IMR-90 (cell line): ENCODE data around the gene UNC79. TPM values are rescaled to one million over a fixed set of nuclear protein-coding genes. Genes with fewer than 3 reads are reported as not detected.

ENCODE experiments used
- ATAC-seq: fragments of 200-7000 bp; cut with Tn5 transposase; 2 replicates; pipeline ENCODE4 v1.9.1; 2020; ENCODE audit warnings: low read depth, mild to moderate bottlenecking, moderate library complexity
- BruUV-seq: library from RNA; stranded (reverse); fragments of 400-500 nt; replicated peaks from 2 replicates; lab custom pipeline; 2021; lab: Mats Ljungman, UMichigan
- CTCF ChIA-PET: fragments of 300-600 bp; formaldehyde crosslinking; extraction: SDS; loops from one replicate; lab custom pipeline; 2021; ENCODE audit warnings: antibody characterized with exemption; lab: Yijun Ruan, JAX
- POLR2A ChIA-PET: fragments of 300-600 bp; sonication (Branson Sonifier 250); formaldehyde crosslinking; loops from one replicate; lab custom pipeline; 2022; ENCODE audit warnings: antibody characterized with exemption; ENCODE audit not compliant: unreplicated experiment; lab: Charles Lee
- DNase-seq: peaks from one replicate; pipeline ENCODE4 v3.0.0; 2013
- H2AFZ ChIP-seq: replicated peaks from 2 replicates; pipeline ENCODE3; 2013; ENCODE audit warnings: low read length, mild to moderate bottlenecking; ENCODE audit not compliant: poor library complexity
- H2AK5ac ChIP-seq: 2 replicates; pipeline ENCODE4 v1.6.1; 2013; ENCODE audit warnings: low read depth, low read length, inconsistent platforms
- H2AK9ac ChIP-seq: replicated peaks from 2 replicates; pipeline ENCODE3; 2013; ENCODE audit warnings: mild to moderate bottlenecking, low read depth, low read length, moderate library complexity; ENCODE audit not compliant: poor library complexity
- H2BK120ac ChIP-seq: 2 replicates; pipeline ENCODE4 v1.6.1; 2013; ENCODE audit warnings: low read depth, low read length, inconsistent platforms
- H2BK15ac ChIP-seq: 3 replicates; pipeline ENCODE4 v1.6.1; 2013; ENCODE audit warnings: low read depth, low read length, inconsistent platforms
- H2BK20ac ChIP-seq: 2 replicates; pipeline ENCODE4 v1.6.1; 2013; ENCODE audit warnings: low read depth, mild to moderate bottlenecking, inconsistent platforms, low read length, moderate library complexity
- H2BK5ac ChIP-seq: 2 replicates; pipeline ENCODE4 v1.6.1; 2013; ENCODE audit warnings: mild to moderate bottlenecking, low read depth, low read length, inconsistent platforms; ENCODE audit not compliant: poor library complexity, severe bottlenecking
- H3K14ac ChIP-seq: replicated peaks from 2 replicates; pipeline ENCODE4 v1.6.1; 2013; ENCODE audit warnings: low read depth, low read length, inconsistent platforms
- H3K18ac ChIP-seq: 2 replicates; pipeline ENCODE4 v1.6.1; 2013; ENCODE audit warnings: low read depth, low read length, control low read depth
- H3K23ac ChIP-seq: 2 replicates; pipeline ENCODE4 v1.6.1; 2013; ENCODE audit warnings: low read depth, low read length, inconsistent platforms
- H3K27ac ChIP-seq: 2 replicates; pipeline ENCODE4 v1.5.1; 2013; ENCODE audit warnings: mild to moderate bottlenecking, control low read depth, low read length; ENCODE audit not compliant: insufficient read depth
- H3K27me3 ChIP-seq: 2 replicates; pipeline ENCODE4 v1.6.1; 2013; ENCODE audit warnings: low read length; ENCODE audit not compliant: control insufficient read depth, insufficient read depth
- H3K36me3 ChIP-seq: 2 replicates; pipeline ENCODE4 v1.6.1; 2013; ENCODE audit warnings: low read length, mixed read lengths; ENCODE audit not compliant: control insufficient read depth, insufficient read depth
- H3K4ac ChIP-seq: 2 replicates; pipeline ENCODE4 v1.6.1; 2013; ENCODE audit warnings: low read depth, low read length, inconsistent platforms
- H3K4me1 ChIP-seq: 2 replicates; pipeline ENCODE4 v1.6.1; 2013; ENCODE audit warnings: low read length, mixed read lengths; ENCODE audit not compliant: control insufficient read depth, insufficient read depth
- H3K4me2 ChIP-seq: 2 replicates; pipeline ENCODE4 v1.6.1; 2013; ENCODE audit warnings: low read depth, mild to moderate bottlenecking, control low read depth, low read length, moderate library complexity
- H3K4me3 ChIP-seq: 2 replicates; pipeline ENCODE4 v1.5.1; 2013; ENCODE audit warnings: low read depth, mild to moderate bottlenecking, control low read depth, low read length, moderate library complexity; ENCODE audit not compliant: insufficient read depth
- H3K56ac ChIP-seq: 2 replicates; pipeline ENCODE4 v1.6.1; 2013; ENCODE audit warnings: low read length, inconsistent platforms; ENCODE audit not compliant: insufficient read depth; ENCODE audit errors: extremely low read depth
- H3K79me1 ChIP-seq, 2 experiments: 2 replicates each; pipeline ENCODE4 v1.6.1; 2013; ENCODE audit warnings: low read length in 2 of 2, inconsistent platforms in 1 of 2, low read depth in 1 of 2
- H3K9ac ChIP-seq: 2 replicates; pipeline ENCODE4 v1.6.1; 2013; ENCODE audit warnings: low read depth, low read length, control low read depth
- H3K9me1 ChIP-seq: 2 replicates; pipeline ENCODE4 v1.6.1; 2013; ENCODE audit warnings: low read length, inconsistent platforms; ENCODE audit not compliant: insufficient read depth
- H3K9me3 ChIP-seq: 2 replicates; pipeline ENCODE4 v1.6.1; 2013; ENCODE audit warnings: low read length; ENCODE audit not compliant: control insufficient read depth, insufficient read depth
- H4K20me1 ChIP-seq: 2 replicates; pipeline ENCODE4 v1.6.1; 2013; ENCODE audit warnings: low read length, inconsistent platforms; ENCODE audit not compliant: insufficient read depth
- H4K5ac ChIP-seq: 2 replicates; pipeline ENCODE4 v1.6.1; 2013; ENCODE audit warnings: mild to moderate bottlenecking, low read depth, low read length, control low read depth
- H4K8ac ChIP-seq, 2 experiments: 2 replicates each; pipeline ENCODE4 v1.6.1; 2013; ENCODE audit warnings: low read depth in 2 of 2, low read length in 2 of 2, control low read depth in 1 of 2, inconsistent platforms in 1 of 2
- H4K91ac ChIP-seq: 2 replicates; pipeline ENCODE4 v1.6.1; 2013; ENCODE audit warnings: low read depth, low read length, inconsistent platforms; ENCODE audit not compliant: insufficient read depth
- BHLHE40 ChIP-seq: fragments of 150-350 bp; IDR thresholded peaks from 2 replicates; pipeline ENCODE4 v1.6.1; 2016; ENCODE audit warnings: mild to moderate bottlenecking, low read depth, low read length
- CEBPB ChIP-seq: IDR thresholded peaks from 2 replicates; pipeline ENCODE4 v1.6.1; 2012; ENCODE audit warnings: low read depth, low read length, improper control_type of control experiment
- POLR2A ChIP-seq: IDR thresholded peaks from 2 replicates; pipeline ENCODE4 v1.6.1; 2012; ENCODE audit warnings: mild to moderate bottlenecking, low read depth, low read length
- SMC3 ChIP-seq: fragments of 150-350 bp; IDR thresholded peaks from 2 replicates; pipeline ENCODE4 v1.6.1; 2016; ENCODE audit warnings: low read depth, mild to moderate bottlenecking, antibody characterized with exemption, low read length, moderate library complexity
- WGBS, 2 experiments: methylation state at CpG; one replicate each; pipeline versions ENCODE4 v1.1.5 to v1.1.7; 2013; ENCODE audit warnings: missing lambda C conversion rate in 2 of 2; ENCODE audit not compliant: insufficient read length in 1 of 2; ENCODE audit errors: extremely low coverage in 2 of 2; 5-methylcytosine and 5-hydroxymethylcytosine counted together
- dilution Hi-C: fragments of 300-500 bp; cut with HindIII; formaldehyde crosslinking; loops from one replicate; pipeline ENCODE4 v1.14.3; 2018; ENCODE audit warnings: low sequenced_read_pairs; ENCODE audit not compliant: unreplicated experiment
- in situ Hi-C: fragments of 300-500 bp; cut with MboI; formaldehyde crosslinking; loops from 3 replicates; pipeline ENCODE4 v1.14.3; 2019; ENCODE audit warnings: low sequenced_read_pairs, inconsistent platforms, mixed read lengths
- intact Hi-C: fragments of 100-400 bp; cut with micrococcal nuclease; formaldehyde crosslinking; loops from 2 replicates; pipeline ENCODE4 v1.10.0; 2022
- polyA plus RNA-seq, 3 experiments: library from polyadenylated mRNA; depleted of rRNA; stranded (reverse); fragments of >200 nt; gene quantifications; 2 replicates each; pipeline ENCODE4 v1.2.3, GENCODE V29; 2012; ENCODE audit warnings: low replicate concordance in 1 of 3
- total RNA-seq: library from RNA; depleted of rRNA; stranded (reverse); fragments of >200 nt; gene quantifications from 2 replicates; pipeline ENCODE4 v1.2.3, GENCODE V29; 2012
- TF ChIP-seq, protein P1 (sequence below): conservative IDR thresholded peaks from 2 replicates; pipeline ENCODE4 v1.5.1; 2012; ENCODE audit warnings: mild to moderate bottlenecking, low read depth, low read length, improper control_type of control experiment

The UNC79 gene
- total and polyA plus RNA-seq, 2 of the 4 experiments (the other 2 are of a cell fraction): under 0.01 TPM

DNA sequence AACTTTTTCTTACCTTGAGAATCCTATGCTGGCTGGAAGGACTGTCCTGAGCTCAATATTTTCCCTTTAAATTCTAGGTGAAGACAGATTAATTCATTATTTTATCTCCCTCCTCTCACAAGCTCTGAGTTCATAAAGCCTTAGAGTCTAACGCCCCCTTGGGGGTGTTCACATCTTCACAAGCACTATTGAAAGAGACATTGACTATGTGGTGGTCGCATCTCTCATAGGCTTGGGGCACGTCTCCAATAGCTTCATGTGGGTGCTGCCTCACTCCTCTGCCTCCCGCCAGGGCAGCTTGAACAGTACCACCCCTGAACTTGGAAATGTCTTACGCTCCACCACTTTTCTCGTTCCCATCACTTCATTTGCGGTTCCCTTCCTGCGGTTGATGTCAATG lies 106.2 kb downstream of the UNC79 start:
- Histone ChIP-seq H2BK15ac (no peak overlapping the region), H2BK120ac (no peak overlapping the region), H3K18ac (no peak overlapping the region), H3K27ac (no peak overlapping the region), H3K9ac (no peak overlapping the region), H2AK9ac (no peak overlapping the region), H3K9me1 (no peaks in the 10 kb centered on the region), H4K5ac (no peak overlapping the region), H2AFZ (no peak overlapping the region), H4K91ac (no peak overlapping the region), H3K4ac (no peak overlapping the region), H3K56ac (no peak overlapping the region), H3K4me1 (no peaks in the 10 kb centered on the region), H2BK5ac (no peak overlapping the region), H3K23ac (no peak overlapping the region), H3K27me3 (no peaks in the 10 kb centered on the region), H4K8ac (no peak overlapping the region), H3K9me3 (peaks cover 2% of the 10 kb centered on the region; the same call in 1 of the 2 replicates), H3K36me3 (no peaks in the 10 kb centered on the region), H2AK5ac (no peak overlapping the region), H2BK20ac (no peak overlapping the region), H4K20me1 (no peaks in the 10 kb centered on the region), H3K14ac (no peak overlapping the region), H3K79me1 (no peaks in the 10 kb centered on the region), H3K4me3 (no peak overlapping the region), H3K4me2 (no peak overlapping the region)
- ATAC-seq (no peak), DNase-seq (no peak)
- BruUV-seq: no TSS peak
- in situ Hi-C loops: no loop called here
- no peak for TF ChIP-seq SMC3
- TF ChIP-seq, protein P1, sequence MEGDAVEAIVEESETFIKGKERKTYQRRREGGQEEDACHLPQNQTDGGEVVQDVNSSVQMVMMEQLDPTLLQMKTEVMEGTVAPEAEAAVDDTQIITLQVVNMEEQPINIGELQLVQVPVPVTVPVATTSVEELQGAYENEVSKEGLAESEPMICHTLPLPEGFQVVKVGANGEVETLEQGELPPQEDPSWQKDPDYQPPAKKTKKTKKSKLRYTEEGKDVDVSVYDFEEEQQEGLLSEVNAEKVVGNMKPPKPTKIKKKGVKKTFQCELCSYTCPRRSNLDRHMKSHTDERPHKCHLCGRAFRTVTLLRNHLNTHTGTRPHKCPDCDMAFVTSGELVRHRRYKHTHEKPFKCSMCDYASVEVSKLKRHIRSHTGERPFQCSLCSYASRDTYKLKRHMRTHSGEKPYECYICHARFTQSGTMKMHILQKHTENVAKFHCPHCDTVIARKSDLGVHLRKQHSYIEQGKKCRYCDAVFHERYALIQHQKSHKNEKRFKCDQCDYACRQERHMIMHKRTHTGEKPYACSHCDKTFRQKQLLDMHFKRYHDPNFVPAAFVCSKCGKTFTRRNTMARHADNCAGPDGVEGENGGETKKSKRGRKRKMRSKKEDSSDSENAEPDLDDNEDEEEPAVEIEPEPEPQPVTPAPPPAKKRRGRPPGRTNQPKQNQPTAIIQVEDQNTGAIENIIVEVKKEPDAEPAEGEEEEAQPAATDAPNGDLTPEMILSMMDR: 0 out of 2 replicates have a peak, but pooled peaks have one; percentile 12
- TF ChIP-seq BHLHE40: no peak
- no peak for TF ChIP-seq POLR2A
- no peak for TF ChIP-seq CEBPB
- dilution Hi-C loops: no loop called here
- no CpG with 5 or more reads among the region's 8 CpGs for WGBS, 2 experiments
- ChIA-PET CTCF (no interaction called here), POLR2A (no interaction called here)
- intact Hi-C loops: no loop called here
